GM19372 (cell line): ENCODE results near the gene CRISPLD2.

Experiments used
- ATAC-seq: cut with Tn5 transposase; IDR thresholded peaks from one replicate; pipeline ENCODE4 v1.9.1; 2021; ENCODE audit warnings: mild to moderate bottlenecking, low read depth, moderate library complexity; ENCODE audit not compliant: unreplicated experiment

CRISPLD2 gene

DNA sequence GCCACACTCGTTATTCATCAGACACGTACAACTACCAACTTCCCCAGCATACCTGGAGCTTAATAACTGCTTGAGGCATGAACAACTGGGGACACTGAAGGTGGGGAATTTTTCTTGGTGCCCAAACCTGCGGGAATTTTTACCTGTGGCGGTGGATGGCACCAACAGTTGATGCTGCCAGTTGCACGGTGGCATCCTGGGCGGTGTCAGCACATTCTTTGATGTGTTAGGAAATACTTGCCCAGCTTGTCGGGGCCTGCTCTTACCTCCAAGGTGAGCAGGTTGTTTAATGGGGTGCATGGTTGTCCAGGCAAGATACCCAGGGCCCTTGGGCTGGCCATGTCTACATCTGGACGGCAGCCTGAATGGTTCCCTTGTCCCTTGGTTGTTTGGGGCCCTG lies 79.6 kb downstream of the CRISPLD2 start:
- no peak for ATAC-seq

GRCh38 chr16:84905965-84906460 lies 86.2 kb downstream of the CRISPLD2 start:
- no peak for ATAC-seq

- no peak for ATAC-seq
Observed at GRCh38 chr16:84907051-84907450, 87.3 kb downstream of the CRISPLD2 start.

- ATAC-seq, result no peak
Observed at GRCh38 chr16:84907575-84907974, 87.8 kb downstream of the CRISPLD2 start.

- no peak for ATAC-seq
Observed at GRCh38 chr16:84909476-84910085, 89.8 kb downstream of the CRISPLD2 start.

DNA sequence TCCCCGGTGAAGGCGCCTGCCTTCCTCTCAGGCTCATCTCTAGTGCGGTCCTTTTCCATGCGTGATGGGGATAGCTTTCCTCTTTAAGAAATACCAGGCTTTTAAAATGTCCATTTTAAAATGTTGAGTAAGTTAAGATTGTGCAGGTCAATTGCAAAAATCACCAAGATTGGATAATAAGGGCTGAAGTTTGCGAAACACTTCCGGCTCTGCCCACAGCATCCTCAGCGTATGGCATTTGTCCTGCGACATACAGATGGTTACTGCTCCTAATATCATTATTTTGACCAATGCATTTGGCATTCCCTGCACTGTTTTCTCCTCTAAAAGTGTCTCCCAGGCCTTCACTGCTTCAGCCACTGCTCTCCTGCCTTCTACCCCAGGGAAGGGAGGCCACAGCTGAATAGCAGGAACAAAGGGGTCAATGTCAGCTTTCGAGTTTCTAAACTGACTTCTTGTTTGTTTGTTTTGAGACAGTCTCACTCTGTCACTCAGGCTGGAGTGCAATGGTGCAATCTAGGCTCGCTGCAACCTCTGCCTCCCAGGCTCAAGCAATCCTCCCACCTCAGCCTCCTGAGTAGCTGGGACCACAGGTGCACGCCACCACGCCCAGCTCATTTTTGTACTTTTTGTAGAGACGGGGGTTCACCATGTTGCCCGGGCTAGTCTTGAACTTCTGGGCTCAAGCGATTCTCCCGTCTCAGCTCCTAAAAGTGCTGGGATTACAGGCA lies 91.9 kb downstream of the CRISPLD2 start:
- no peak for ATAC-seq

GRCh38 chr16:84913315-84913714 lies 93.5 kb downstream of the CRISPLD2 start:
- no peak for ATAC-seq

- ATAC-seq, result no peak
Observed at GRCh38 chr16:84914273-84914672, 94.5 kb downstream of the CRISPLD2 start.

GRCh38 chr16:84916178-84916577 lies 96.4 kb downstream of the CRISPLD2 start:
- no peak for ATAC-seq

- no peak for ATAC-seq
Observed at GRCh38 chr16:84916850-84917249, 97.1 kb downstream of the CRISPLD2 start.

GRCh38 chr16:84917492-84917891 lies 97.7 kb downstream of the CRISPLD2 start:
- no peak for ATAC-seq

- ATAC-seq, result no peak
Observed at GRCh38 chr16:84918006-84918909, 98.5 kb downstream of the CRISPLD2 start.

- no peak for ATAC-seq
Observed at GRCh38 chr16:84919269-84919668, 99.5 kb downstream of the CRISPLD2 start.

GRCh38 chr16:84919708-84920107 lies 99.9 kb downstream of the CRISPLD2 start:
- ATAC-seq, result no peak

DNA sequence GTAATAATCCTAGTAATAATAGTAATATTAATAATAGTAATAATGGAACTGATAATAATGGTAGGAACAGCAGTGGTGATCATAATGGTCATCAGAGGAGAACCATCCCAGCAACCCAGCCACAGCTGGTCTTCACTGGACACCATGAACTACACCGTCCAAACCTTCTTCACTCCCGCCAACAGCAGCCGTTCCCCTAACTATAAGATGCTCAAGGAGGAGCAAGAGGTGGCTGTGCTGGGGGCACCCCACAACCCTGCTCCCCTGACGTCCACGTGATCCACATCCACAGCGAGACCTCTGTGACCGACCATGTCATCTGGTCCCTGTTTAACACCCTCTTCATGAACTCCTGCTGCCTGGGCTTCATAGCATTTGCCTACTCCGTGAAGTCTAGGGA lies 100.5 kb downstream of the CRISPLD2 start:
- ATAC-seq, result no peak

DNA sequence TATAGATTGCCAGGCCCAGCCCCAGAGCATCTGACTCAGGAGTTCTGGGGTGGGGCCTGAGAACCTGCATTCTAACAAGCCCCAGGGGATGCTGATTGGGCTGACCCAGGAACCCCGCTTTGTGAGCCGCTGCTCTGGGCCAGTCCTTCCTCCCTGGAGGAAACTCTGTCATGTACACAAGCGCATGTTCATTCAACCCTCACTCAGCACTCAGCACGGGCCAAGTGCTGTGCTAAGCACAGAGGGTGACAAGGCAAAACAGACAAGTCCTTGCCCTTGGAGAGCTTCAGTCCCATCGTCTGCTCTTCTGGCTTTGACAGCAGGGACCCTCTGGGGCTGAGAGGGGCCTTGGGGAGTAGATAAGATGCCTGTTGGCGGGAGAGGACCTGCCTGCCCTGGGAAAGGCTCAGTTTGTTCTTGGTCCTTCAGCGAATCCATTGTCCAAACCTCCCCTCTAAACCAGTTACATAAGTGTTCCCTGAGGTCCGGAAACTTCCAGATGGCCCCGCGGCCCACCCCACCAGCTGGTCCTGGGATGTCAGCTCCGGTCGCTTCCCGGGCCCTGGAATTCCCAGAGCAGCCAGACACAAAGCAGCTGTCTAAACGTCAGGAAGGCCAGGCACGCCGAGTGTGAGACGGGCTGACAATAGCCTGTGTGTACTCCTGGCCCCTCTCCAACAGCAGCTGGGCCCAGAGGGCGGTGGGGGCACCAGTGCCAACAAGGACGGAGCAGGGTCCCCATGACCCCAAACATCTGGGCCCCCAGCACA lies 102.8 kb downstream of the CRISPLD2 start:
- ATAC-seq, result no peak

DNA sequence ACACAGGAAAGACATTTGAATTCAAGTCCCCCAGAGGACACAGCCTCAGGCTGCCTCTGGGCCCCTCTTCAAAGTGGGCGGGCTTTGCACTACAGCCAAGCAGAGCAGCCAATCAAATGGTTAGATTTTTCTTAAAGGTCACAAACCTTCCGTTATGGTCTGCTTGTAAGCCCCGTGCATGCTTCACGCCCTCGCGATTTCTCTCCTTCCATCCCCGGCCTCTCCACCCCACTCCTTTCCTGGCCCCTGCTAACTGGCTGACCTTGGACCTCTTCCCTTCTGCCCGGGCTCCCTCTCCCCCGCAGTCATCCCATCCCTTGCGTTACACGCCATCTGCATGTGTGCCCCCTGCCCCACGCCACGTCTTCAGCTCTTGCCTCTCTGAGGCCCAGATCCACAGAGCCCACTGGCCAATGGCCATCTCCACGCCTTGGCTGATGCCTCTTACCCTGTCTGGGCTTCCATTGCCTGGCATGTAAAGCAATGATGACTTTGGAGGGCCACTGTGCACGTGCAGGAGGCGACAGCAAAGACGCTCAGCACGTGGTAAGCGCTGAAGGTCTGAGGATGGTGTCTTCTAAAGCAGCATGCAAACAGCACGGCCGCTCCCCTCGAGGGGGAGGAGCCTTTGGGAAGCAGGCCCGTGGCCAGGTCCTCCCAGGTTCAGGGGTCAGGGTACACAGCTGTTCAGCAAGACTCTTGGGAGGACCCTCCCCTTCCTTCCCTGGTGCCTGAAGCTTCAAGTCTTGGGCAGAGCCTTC lies 104.7 kb downstream of the CRISPLD2 start:
- no peak for ATAC-seq

DNA sequence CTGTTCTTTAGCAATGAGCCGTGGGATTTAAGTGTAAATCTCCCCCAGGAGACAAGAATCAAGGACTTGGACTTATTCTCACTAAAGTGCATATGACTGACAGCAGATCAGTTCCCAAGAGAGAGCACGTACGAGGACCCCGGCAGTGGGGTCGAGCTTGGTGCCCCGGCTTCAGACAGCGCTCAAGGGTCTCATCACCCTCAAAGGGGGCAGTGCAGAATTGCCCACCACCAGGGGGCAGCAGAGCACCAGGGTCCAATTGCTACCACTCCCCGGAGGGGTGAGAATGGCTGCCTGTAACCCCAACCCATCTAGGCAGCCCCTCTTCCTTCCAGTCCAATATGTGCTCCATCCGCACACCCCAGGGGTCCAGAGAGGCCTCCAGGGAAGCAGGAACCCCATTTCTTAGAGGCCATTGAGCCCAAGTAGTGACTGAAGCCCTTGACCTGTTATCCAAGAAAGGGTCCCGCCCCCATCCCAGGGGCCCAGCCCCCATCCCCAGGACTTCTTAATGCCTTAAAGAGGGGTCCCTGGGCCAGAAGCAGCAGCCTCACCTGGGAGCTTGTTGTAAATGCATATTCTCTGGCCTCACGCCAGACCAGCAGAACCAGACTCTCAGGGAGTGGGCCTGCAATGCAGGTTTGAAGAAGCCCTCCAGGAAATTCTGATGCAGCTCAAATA lies 105.4 kb downstream of the CRISPLD2 start:
- no peak for ATAC-seq

GRCh38 chr16:84925773-84926372 lies 106.1 kb downstream of the CRISPLD2 start:
- no peak for ATAC-seq
